Neural progenitor cell (in vitro differentiated cells): ENCODE data around the gene LUZP4. TPM values are rescaled to one million over a fixed set of nuclear protein-coding genes. Genes with fewer than 3 reads are reported as not detected.
A peak's percentile ranks its signal among the peaks of the same experiment; 100 is the strongest.

Experiments
- DNase-seq: peaks from one replicate; pipeline ENCODE4 v3.0.0-alpha.2; 2016; ENCODE audit warnings: low spot score
- H2AFZ ChIP-seq: fragments of 200-600 bp; sonication (generic); replicated peaks from 2 replicates; pipeline ENCODE4 v1.6.1; 2016; ENCODE audit warnings: antibody characterized with exemption
- H3F3A ChIP-seq: fragments of 200-600 bp; sonication (generic); 2 replicates; pipeline ENCODE4 v1.6.1; 2016; ENCODE audit warnings: antibody characterized with exemption, low read depth
- H3K27ac ChIP-seq: fragments of 200-600 bp; sonication (generic); 2 replicates; pipeline ENCODE4 v1.5.1; 2016; ENCODE audit warnings: mild to moderate bottlenecking
- H3K27me3 ChIP-seq: fragments of 200-600 bp; sonication (generic); 2 replicates; pipeline ENCODE4 v1.6.1; 2016; ENCODE audit warnings: mild to moderate bottlenecking, moderate library complexity
- H3K36me3 ChIP-seq: fragments of 200-600 bp; sonication (generic); 2 replicates; pipeline ENCODE4 v1.5.1; 2016
- H3K4me1 ChIP-seq: fragments of 200-600 bp; sonication (generic); 2 replicates; pipeline ENCODE4 v1.6.1; 2016; ENCODE audit warnings: mixed run types
- H3K4me2 ChIP-seq: fragments of 200-600 bp; sonication (generic); 2 replicates; pipeline ENCODE4 v1.6.1; 2016
- H3K4me3 ChIP-seq: fragments of 200-600 bp; sonication (generic); 2 replicates; pipeline ENCODE4 v1.5.1; 2016
- H3K79me2 ChIP-seq: fragments of 200-600 bp; sonication (generic); 2 replicates; pipeline ENCODE4 v1.6.1; 2016; ENCODE audit warnings: low read depth
- H3K9ac ChIP-seq: fragments of 200-600 bp; sonication (generic); 2 replicates; pipeline ENCODE4 v1.6.1; 2016
- H3K9me3 ChIP-seq: fragments of 200-600 bp; sonication (generic); 2 replicates; pipeline ENCODE4 v1.5.1; 2016; ENCODE audit warnings: low read depth
- H4K20me1 ChIP-seq: fragments of 200-600 bp; sonication (generic); 2 replicates; pipeline ENCODE4 v1.6.1; 2016; ENCODE audit warnings: low read depth
- H3K27ac Mint-ChIP-seq: 3 replicates; pipeline ENCODE4 v1.8.0; 2021; ENCODE audit warnings: mixed read lengths
- H3K27me3 Mint-ChIP-seq: 2 replicates; pipeline ENCODE4 v1.8.0; 2022; ENCODE audit warnings: low read depth, mild to moderate bottlenecking, inconsistent platforms, moderate library complexity, mixed read lengths; ENCODE audit not compliant: insufficient read depth
- H3K36me3 Mint-ChIP-seq: 3 replicates; pipeline ENCODE4 v1.8.0; 2021; ENCODE audit warnings: mixed read lengths
- H3K4me1 Mint-ChIP-seq: 3 replicates; pipeline ENCODE4 v1.8.0; 2021; ENCODE audit warnings: mixed read lengths
- H3K4me3 Mint-ChIP-seq: 3 replicates; pipeline ENCODE4 v1.8.0; 2021; ENCODE audit warnings: mild to moderate bottlenecking, moderate library complexity, mixed read lengths
- H3K9me3 Mint-ChIP-seq: 3 replicates; pipeline ENCODE4 v1.8.0; 2020; ENCODE audit warnings: mixed read lengths
- CTCF ChIP-seq: fragments of 200-600 bp; sonication (generic); IDR thresholded peaks from 2 replicates; pipeline ENCODE4 v1.5.1; 2017; ENCODE audit warnings: antibody characterized with exemption, mild to moderate bottlenecking
- EZH2 ChIP-seq: fragments of 200-600 bp; sonication (generic); IDR thresholded peaks from 2 replicates; pipeline ENCODE4 v1.6.1; 2017; ENCODE audit warnings: antibody characterized with exemption, mild to moderate bottlenecking, moderate library complexity
- EZH2phosphoT487 ChIP-seq: fragments of 200-600 bp; sonication (generic); IDR thresholded peaks from 2 replicates; pipeline ENCODE4 v1.6.1; 2017; ENCODE audit warnings: antibody characterized with exemption
- total RNA-seq: library from RNA; depleted of rRNA; stranded (reverse); fragments of >200 nt; gene quantifications from 2 replicates; pipeline ENCODE4 v1.2.3, GENCODE V29; 2015; ENCODE audit warnings: low replicate concordance

The LUZP4 gene
- total RNA-seq, 1 donor from 2014 or later = not detected

GRCh38 chrX:115311139-115311538, 21.6 kb downstream of the LUZP4 start:
- TF ChIP-seq CTCF (no peak), EZH2 (no peak), EZH2phosphoT487 (no peak)
- Histone ChIP-seq H3K4me2 (peak overlapping the region; percentile 74), H4K20me1 (no peaks in the 10 kb centered on the region), H3K4me1 (peaks cover 13% of the 10 kb centered on the region), H3K36me3 (no peaks in the 10 kb centered on the region), H3K79me2 (no peaks in the 10 kb centered on the region), H3K9ac (no peak overlapping the region), H3K27ac (no peak overlapping the region), H3K9me3 (no peaks in the 10 kb centered on the region), H3K27me3 (peaks cover 4% of the 10 kb centered on the region), H3K4me3 (peak overlapping the region; percentile 30), H3F3A (peaks cover 17% of the 10 kb centered on the region), H2AFZ (peak overlapping the region; percentile 97)
- DNase-seq = peak; percentile 70
- Mint-ChIP-seq H3K9me3 (peaks cover 5% of the 10 kb centered on the region), H3K4me3 (peak overlapping the region; percentile 62), H3K4me1 (peaks cover 17% of the 10 kb centered on the region), H3K27me3 (no peaks in the 10 kb centered on the region), H3K36me3 (no peaks in the 10 kb centered on the region), H3K27ac (peak overlapping the region; percentile 87)

- no peaks in the 10 kb centered on the region for H3K36me3 Mint-ChIP-seq
- Histone ChIP-seq H3K27ac (no peak overlapping the region), H4K20me1 (no peaks in the 10 kb centered on the region), H3K27me3 (peaks cover 4% of the 10 kb centered on the region), H3K36me3 (no peaks in the 10 kb centered on the region), H3K4me2 (peak overlapping the region; percentile 74), H3K4me1 (peaks cover 13% of the 10 kb centered on the region), H3F3A (peaks cover 17% of the 10 kb centered on the region), H3K79me2 (no peaks in the 10 kb centered on the region), H3K9ac (no peak overlapping the region), H2AFZ (peak overlapping the region; percentile 97), H3K9me3 (no peaks in the 10 kb centered on the region), H3K4me3 (peak overlapping the region; percentile 30)
- H3K4me3 Mint-ChIP-seq = peak overlapping the region; percentile 21
- peak; percentile 88 for DNase-seq
- no peaks in the 10 kb centered on the region for H3K27me3 Mint-ChIP-seq
- no peak for TF ChIP-seq EZH2phosphoT487
- peak; percentile 55 for TF ChIP-seq CTCF
- peaks cover 17% of the 10 kb centered on the region for H3K4me1 Mint-ChIP-seq
- peak overlapping the region; percentile 87 for H3K27ac Mint-ChIP-seq
- peaks cover 7% of the 10 kb centered on the region for H3K9me3 Mint-ChIP-seq
Observed at GRCh38 chrX:115311601-115312001, 22.1 kb downstream of the LUZP4 start.

- no peak for DNase-seq
- no peak overlapping the region for H3K4me3 ChIP-seq
- H3K4me1 Mint-ChIP-seq = no peaks in the 10 kb centered on the region
- no peaks in the 10 kb centered on the region for H3K36me3 ChIP-seq
- no peaks in the 10 kb centered on the region for H3K79me2 ChIP-seq
- no peak overlapping the region for H3K9ac ChIP-seq
- H3K27ac ChIP-seq = no peak overlapping the region
- no peak overlapping the region for H3K4me2 ChIP-seq
- peaks cover 4% of the 10 kb centered on the region for H3F3A ChIP-seq
- no peak overlapping the region for H2AFZ ChIP-seq
- no peak overlapping the region for H3K27ac Mint-ChIP-seq
- TF ChIP-seq EZH2phosphoT487 (no peak), CTCF (no peak), EZH2 (no peak)
- H3K9me3 ChIP-seq = no peaks in the 10 kb centered on the region
- peaks cover 19% of the 10 kb centered on the region for H3K9me3 Mint-ChIP-seq
- H3K4me1 ChIP-seq = peaks cover 12% of the 10 kb centered on the region
- H3K4me3 Mint-ChIP-seq = no peak overlapping the region
- H4K20me1 ChIP-seq = no peaks in the 10 kb centered on the region
- H3K36me3 Mint-ChIP-seq = no peaks in the 10 kb centered on the region
- no peaks in the 10 kb centered on the region for H3K27me3 ChIP-seq
- no peaks in the 10 kb centered on the region for H3K27me3 Mint-ChIP-seq
Observed at GRCh38 chrX:115318139-115318538, 28.6 kb downstream of the LUZP4 start.
